Peyer's patch (tissue), 4 donors: ENCODE data around the gene ARHGDIG.

Experiments used
- POLR2A ChIP-seq, 2 donors: fragments of 450-650 bp; IDR thresholded peaks; one replicate each; pipeline ENCODE4 v1.5.1; 2017; ENCODE audit warnings: antibody characterized with exemption in 2 of 2, mild to moderate bottlenecking in 2 of 2, moderate library complexity in 2 of 2
- TF ChIP-seq, protein P1 (sequence below), 6 experiments: fragments of 450-650 bp in 4 of 6; fragments of 200-600 bp in 2 of 6; sonication (generic) in 1 of 6; IDR thresholded peaks; one replicate each; pipeline ENCODE4 v1.5.1; 2017 to 2019; ENCODE audit warnings: antibody characterized with exemption in 6 of 6, mild to moderate bottlenecking in 3 of 6, moderate library complexity in 1 of 6

DNA sequence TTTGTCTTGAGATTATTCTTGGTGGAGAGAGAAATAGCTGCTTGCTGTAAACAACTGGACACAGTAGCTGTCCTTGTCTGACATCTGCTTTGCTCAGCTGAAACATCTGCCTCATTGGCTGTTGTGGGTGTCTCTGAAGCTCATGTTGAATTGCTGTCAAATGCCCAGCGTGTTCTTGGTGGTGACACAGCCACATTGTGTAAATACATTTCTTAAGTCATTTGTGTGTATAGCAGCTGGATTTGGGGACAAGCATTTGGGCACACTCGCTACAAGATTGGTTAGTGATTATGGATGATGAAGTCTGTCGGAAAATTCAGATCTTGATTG is 40.5 kb upstream of the ARHGDIG start:
- TF ChIP-seq, protein P1, sequence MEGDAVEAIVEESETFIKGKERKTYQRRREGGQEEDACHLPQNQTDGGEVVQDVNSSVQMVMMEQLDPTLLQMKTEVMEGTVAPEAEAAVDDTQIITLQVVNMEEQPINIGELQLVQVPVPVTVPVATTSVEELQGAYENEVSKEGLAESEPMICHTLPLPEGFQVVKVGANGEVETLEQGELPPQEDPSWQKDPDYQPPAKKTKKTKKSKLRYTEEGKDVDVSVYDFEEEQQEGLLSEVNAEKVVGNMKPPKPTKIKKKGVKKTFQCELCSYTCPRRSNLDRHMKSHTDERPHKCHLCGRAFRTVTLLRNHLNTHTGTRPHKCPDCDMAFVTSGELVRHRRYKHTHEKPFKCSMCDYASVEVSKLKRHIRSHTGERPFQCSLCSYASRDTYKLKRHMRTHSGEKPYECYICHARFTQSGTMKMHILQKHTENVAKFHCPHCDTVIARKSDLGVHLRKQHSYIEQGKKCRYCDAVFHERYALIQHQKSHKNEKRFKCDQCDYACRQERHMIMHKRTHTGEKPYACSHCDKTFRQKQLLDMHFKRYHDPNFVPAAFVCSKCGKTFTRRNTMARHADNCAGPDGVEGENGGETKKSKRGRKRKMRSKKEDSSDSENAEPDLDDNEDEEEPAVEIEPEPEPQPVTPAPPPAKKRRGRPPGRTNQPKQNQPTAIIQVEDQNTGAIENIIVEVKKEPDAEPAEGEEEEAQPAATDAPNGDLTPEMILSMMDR (IDR thresholded peaks at IDR 0.05) = no peak
- TF ChIP-seq POLR2A (IDR thresholded peaks at IDR 0.05) = no peak
